HG02981 (cell line): Measurements from ENCODE around the gene SMARCD1.
A peak's percentile ranks its signal among the peaks of the same experiment; 100 is the strongest.
"Not testable (repeated sequence)": the region's sequence is repeated elsewhere in the genome, so short reads cannot be mapped to it uniquely, and the experiment has no call there.

ENCODE experiments used
- ATAC-seq: cut with Tn5 transposase; IDR thresholded peaks from one replicate; pipeline ENCODE4 v1.9.1; 2021; ENCODE audit warnings: mild to moderate bottlenecking, moderate library complexity; ENCODE audit not compliant: unreplicated experiment

Gene SMARCD1

GRCh38 chr12:50074936-50075807 is 10.0 kb upstream of the SMARCD1 start:
- ATAC-seq = peak; percentile 88

GRCh38 chr12:50075808-50076170 is 9.4 kb upstream of the SMARCD1 start:
- no peak for ATAC-seq

- no peak for ATAC-seq
These were observed 8.0 kb upstream of the SMARCD1 start for GRCh38 chr12:50077099-50077498.

- ATAC-seq = no peak
These were observed 6.9 kb upstream of the SMARCD1 start for GRCh38 chr12:50078281-50078680.

- ATAC-seq = no peak
These were observed 5.4 kb upstream of the SMARCD1 start for GRCh38 chr12:50079771-50080170.

- ATAC-seq = no peak
These were observed 3.9 kb upstream of the SMARCD1 start for GRCh38 chr12:50081096-50081808.

GRCh38 chr12:50082644-50083043 is 2.5 kb upstream of the SMARCD1 start:
- no peak for ATAC-seq

- ATAC-seq = no peak
These were observed 1.8 kb upstream of the SMARCD1 start for GRCh38 chr12:50083301-50083700.

- ATAC-seq = not testable (repeated sequence)
These were observed 750 bp upstream of the SMARCD1 start for GRCh38 chr12:50084409-50084774.

GRCh38 chr12:50085615-50086072 is 502 bp downstream of the SMARCD1 start:
- no peak for ATAC-seq

GRCh38 chr12:50086148-50086547 is 1.0 kb downstream of the SMARCD1 start:
- no peak for ATAC-seq

GRCh38 chr12:50087151-50087550 is 2.0 kb downstream of the SMARCD1 start:
- no peak for ATAC-seq

GRCh38 chr12:50087995-50088394 is 2.9 kb downstream of the SMARCD1 start:
- no peak for ATAC-seq

- no peak for ATAC-seq
These were observed 3.6 kb downstream of the SMARCD1 start for GRCh38 chr12:50088577-50089335.

GRCh38 chr12:50089730-50090129 is 4.6 kb downstream of the SMARCD1 start:
- ATAC-seq = no peak

GRCh38 chr12:50090391-50090790 is 5.2 kb downstream of the SMARCD1 start:
- no peak for ATAC-seq

- no peak for ATAC-seq
These were observed 12.8 kb downstream of the SMARCD1 start for GRCh38 chr12:50097952-50098351.

GRCh38 chr12:50099302-50100008 is 14.3 kb downstream of the SMARCD1 start:
- ATAC-seq = no peak

GRCh38 chr12:50100561-50100960 is 15.4 kb downstream of the SMARCD1 start:
- ATAC-seq = no peak

GRCh38 chr12:50101663-50102062 is 16.5 kb downstream of the SMARCD1 start:
- no peak for ATAC-seq

GRCh38 chr12:50102131-50102531 is 17.0 kb downstream of the SMARCD1 start:
- ATAC-seq = no peak
